ENCODE results near the gene HTN1. TPM values are rescaled to one million over a fixed set of nuclear protein-coding genes. Genes with fewer than 3 reads are reported as not detected.
"Not testable (repeated sequence)": the region's sequence is repeated elsewhere in the genome, so short reads cannot be mapped to it uniquely, and the experiment has no call there.

HTN1 gene
- under 0.01 TPM in 1 of 2 replicates, not detected in the other for total RNA-seq

- not testable (repeated sequence) for DNase-seq (ENCODE audit: low read depth); H3K4me3 ChIP-seq (ENCODE audit: low read depth, low read length)
These were observed at the start of gene HTN1 for GRCh38 chr4:70050138-70050537. HTN1 (plus strand) TSS chr4:70050438; CDS start chr4:70053077, 2,639 bp downstream.

- no peak overlapping the region for H3K4me3 ChIP-seq (ENCODE audit: low read depth, low read length)
- TF ChIP-seq CTCF (IDR thresholded peaks at IDR 0.05; ENCODE audit: insufficient read depth, low read depth, low read length): no peak
- DNase-seq (ENCODE audit: low read depth): no peak
These were observed 49.5 kb upstream of the HTN1 start for GRCh38 chr4:70000711-70001110.

DNA sequence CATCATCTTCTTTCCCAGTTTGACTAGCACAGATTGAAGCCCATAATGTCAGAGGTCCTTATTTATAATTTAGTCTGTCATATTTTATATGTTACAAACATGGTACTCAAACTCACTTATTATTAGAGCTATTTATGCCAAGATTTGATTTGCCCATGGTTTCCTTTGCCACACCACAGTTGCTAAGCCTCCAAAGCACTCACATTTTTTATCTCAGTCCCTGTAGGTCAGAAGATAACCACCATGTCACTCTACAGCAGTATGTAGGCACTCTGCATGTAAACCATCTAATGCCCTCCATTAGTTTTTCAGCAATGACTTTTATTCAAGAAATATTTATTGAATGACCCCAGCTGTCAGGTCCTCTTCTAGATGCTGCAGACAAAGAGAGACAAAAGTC lies 47.7 kb upstream of the HTN1 start:
- no peak for TF ChIP-seq CTCF (IDR thresholded peaks at IDR 0.05; ENCODE audit: insufficient read depth, low read depth, low read length)
- no peak overlapping the region for H3K4me3 ChIP-seq (ENCODE audit: low read depth, low read length)
- DNase-seq (ENCODE audit: low read depth): no peak

DNA sequence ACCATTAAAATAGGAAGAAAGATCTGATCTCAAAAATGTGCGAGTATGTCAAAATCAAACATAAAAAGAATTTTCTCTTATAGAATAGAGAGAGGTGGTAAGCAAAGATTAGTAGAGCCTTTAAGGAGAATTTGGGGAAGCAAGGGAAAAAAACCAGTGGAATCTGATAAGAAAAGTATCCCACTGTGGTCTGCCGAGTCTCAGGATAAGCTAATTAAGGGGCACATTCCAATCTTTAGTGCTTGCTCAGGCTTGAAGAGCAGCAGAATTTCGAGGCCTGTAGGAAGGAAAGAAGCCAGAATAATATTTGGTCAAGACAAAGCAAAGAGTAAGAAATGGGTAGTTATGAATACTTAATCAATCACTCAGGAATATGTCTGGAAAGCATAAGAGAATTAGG lies 41.5 kb upstream of the HTN1 start:
- no peak for DNase-seq (ENCODE audit: low read depth)
- no peak overlapping the region for H3K4me3 ChIP-seq (ENCODE audit: low read depth, low read length)
- no peak for TF ChIP-seq CTCF (IDR thresholded peaks at IDR 0.05; ENCODE audit: insufficient read depth, low read depth, low read length)

DNA sequence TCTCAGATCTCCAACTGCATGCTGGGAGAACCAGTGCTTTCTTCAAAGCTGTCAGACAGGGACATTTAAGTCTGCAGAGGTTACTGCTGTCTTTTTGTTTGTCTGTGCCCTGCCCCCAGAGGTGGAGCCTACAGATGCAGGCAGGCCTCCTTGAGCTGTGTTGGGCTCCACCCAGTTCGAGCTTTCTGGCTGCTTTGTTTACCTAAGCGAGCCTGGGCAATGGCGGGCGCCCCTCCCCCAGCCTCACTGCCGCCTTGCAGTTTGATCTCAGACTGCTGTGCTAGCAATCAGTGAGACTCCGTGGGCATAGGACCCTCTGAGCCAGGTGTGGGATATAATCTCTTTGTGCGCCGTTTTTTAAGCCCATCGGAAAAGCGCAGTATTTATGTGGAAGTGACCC lies 31.2 kb upstream of the HTN1 start:
- not testable (repeated sequence) for H3K4me3 ChIP-seq (ENCODE audit: low read depth, low read length); DNase-seq (ENCODE audit: low read depth)

DNA sequence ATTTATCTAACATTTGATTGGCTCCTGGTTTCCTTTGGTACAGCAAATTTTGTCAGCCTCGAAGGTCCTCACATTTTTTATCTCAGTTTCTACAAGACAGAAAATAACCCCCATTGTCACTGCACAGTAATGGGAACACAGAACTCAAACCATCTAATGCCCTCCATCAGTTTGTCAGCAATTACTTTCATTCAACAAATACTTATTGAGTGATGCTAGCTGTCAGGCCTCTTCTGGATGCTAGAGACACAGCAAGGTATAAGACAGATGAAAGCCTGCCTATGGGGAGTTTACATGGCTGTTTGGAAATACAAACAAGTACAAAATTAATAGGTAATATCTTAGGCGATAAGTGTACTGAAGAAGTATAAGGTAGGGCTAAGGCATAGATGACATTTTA lies 27.0 kb upstream of the HTN1 start:
- no peak for TF ChIP-seq CTCF (IDR thresholded peaks at IDR 0.05; ENCODE audit: insufficient read depth, low read depth, low read length)
- H3K4me3 ChIP-seq (ENCODE audit: low read depth, low read length): no peak overlapping the region
- DNase-seq (ENCODE audit: low read depth): no peak

- H3K4me3 ChIP-seq (ENCODE audit: low read depth, low read length): no peak overlapping the region
- no peak for DNase-seq (ENCODE audit: low read depth)
These were observed 23.2 kb upstream of the HTN1 start for GRCh38 chr4:70027011-70027410.

GRCh38 chr4:70028159-70028558 lies 22.1 kb upstream of the HTN1 start, which contains the start of gene HTN3:
HTN3 (plus strand) TSS chr4:70028459; CDS start chr4:70030741, 2,282 bp downstream.
- not testable (repeated sequence) for H3K4me3 ChIP-seq (ENCODE audit: low read depth, low read length); DNase-seq (ENCODE audit: low read depth)

More at GRCh38 chr4:70027011-70027410, 23.2 kb upstream of the HTN1 start:
- no peak for TF ChIP-seq CTCF (IDR thresholded peaks at IDR 0.05; ENCODE audit: insufficient read depth, low read depth, low read length)

DNA sequence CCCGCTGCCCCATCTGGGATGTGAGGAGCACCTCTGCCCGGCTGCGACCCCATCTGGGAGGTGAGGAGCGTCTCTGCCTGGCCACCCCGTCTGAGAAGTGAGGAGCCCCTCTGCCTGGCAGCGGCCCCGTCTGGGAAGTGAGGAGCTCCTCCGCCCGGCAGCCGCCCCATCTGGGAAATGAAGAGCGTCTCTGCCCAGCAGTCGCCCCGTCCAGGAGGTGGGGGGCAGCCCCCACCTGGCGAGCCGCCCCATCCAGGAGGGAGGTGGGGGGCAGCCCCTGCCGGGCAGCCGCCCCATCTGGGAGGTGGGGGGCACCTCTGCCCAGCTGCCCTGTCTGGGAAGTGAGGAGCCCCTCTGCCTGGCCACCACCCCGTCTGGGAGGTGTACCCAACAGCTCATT lies 12.7 kb upstream of the HTN1 start:
- H3K4me3 ChIP-seq (ENCODE audit: low read depth, low read length); DNase-seq (ENCODE audit: low read depth): not testable (repeated sequence)

DNA sequence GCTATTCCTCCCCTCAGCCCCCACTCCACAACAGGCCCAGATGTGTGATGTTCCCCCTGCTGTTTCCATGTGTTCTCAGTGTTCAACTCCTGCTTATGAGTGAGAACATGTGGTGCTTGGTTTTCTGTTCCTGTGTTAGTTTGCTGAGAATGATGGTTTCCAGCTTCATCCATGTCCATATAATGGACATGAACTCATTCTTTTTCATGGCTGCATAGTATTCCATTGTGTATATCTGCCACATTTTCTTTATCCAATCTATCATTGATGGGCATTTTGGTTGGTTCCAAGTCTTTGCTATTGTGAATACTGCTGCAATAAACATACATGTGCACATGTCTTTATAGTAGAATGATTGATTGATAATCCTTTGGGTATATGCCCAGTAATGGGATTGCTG lies 10.3 kb upstream of the HTN1 start:
- DNase-seq (ENCODE audit: low read depth); H3K4me3 ChIP-seq (ENCODE audit: low read depth, low read length): not testable (repeated sequence)

Data from fibroblast of villous mesenchyme (primary cell).